PC-3 (cell line): ENCODE measurements around the gene SPON2. TPM values are rescaled to one million over a fixed set of nuclear protein-coding genes. Genes with fewer than 3 reads are reported as not detected.

Experiments used
- ATAC-seq: fragments of 200-7000 bp; cut with Tn5 transposase; 2 replicates; pipeline ENCODE4 v1.9.1; 2020; ENCODE audit warnings: mild to moderate bottlenecking, moderate library complexity
- BruUV-seq: library from RNA; stranded (reverse); fragments of 400-500 nt; replicated peaks from 2 replicates; lab custom pipeline; 2021; lab: Mats Ljungman, UMichigan
- CTCF ChIA-PET: fragments of 300-600 bp; sonication (Branson Sonifier 250); formaldehyde crosslinking; loops from one replicate; lab custom pipeline; 2022; ENCODE audit warnings: antibody characterized with exemption; lab: Charles Lee
- POLR2A ChIA-PET: fragments of 300-600 bp; sonication (Branson Sonifier 250); formaldehyde crosslinking; loops from one replicate; lab custom pipeline; 2022; ENCODE audit warnings: antibody characterized with exemption; ENCODE audit not compliant: unreplicated experiment; lab: Charles Lee
- DNase-seq: peaks from one replicate; pipeline ENCODE4 v3.0.0-alpha.2; 2015
- H2AFZ ChIP-seq: fragments of 300-600 bp; sonication (generic); 2 replicates; pipeline ENCODE4 v1.6.0; 2016; ENCODE audit warnings: antibody characterized with exemption, low read length
- H3F3A ChIP-seq: fragments of 300-600 bp; sonication (generic); one replicate; pipeline ENCODE4 v1.6.0; 2017; ENCODE audit warnings: antibody characterized with exemption, low read length, control low read depth, mild to moderate bottlenecking; ENCODE audit not compliant: unreplicated experiment
- H3K27ac ChIP-seq: fragments of 300-600 bp; sonication (generic); 2 replicates; pipeline ENCODE4 v1.5.1; 2016; ENCODE audit warnings: mild to moderate bottlenecking, low read length
- H3K27me3 ChIP-seq: fragments of 300-600 bp; sonication (generic); 2 replicates; pipeline ENCODE4 v1.6.1; 2016; ENCODE audit warnings: low read length, mixed read lengths
- H3K36me3 ChIP-seq: fragments of 300-600 bp; sonication (generic); 2 replicates; pipeline ENCODE4 v1.6.1; 2016; ENCODE audit warnings: low read depth, mixed run types, low read length, mixed read lengths
- H3K4me1 ChIP-seq: fragments of 300-600 bp; sonication (generic); 2 replicates; pipeline ENCODE4 v1.5.1; 2016; ENCODE audit warnings: low read length; ENCODE audit not compliant: insufficient read depth
- H3K4me2 ChIP-seq: fragments of 300-600 bp; sonication (generic); 2 replicates; pipeline ENCODE4 v1.6.0; 2016; ENCODE audit warnings: low read length
- H3K4me3 ChIP-seq: fragments of 300-600 bp; sonication (generic); 2 replicates; pipeline ENCODE4 v1.5.1; 2016; ENCODE audit warnings: mild to moderate bottlenecking, low read length, mixed read lengths
- H3K79me2 ChIP-seq: fragments of 300-600 bp; sonication (generic); 2 replicates; pipeline ENCODE4 v1.6.1; 2017; ENCODE audit warnings: low read length, mixed read lengths
- H3K9ac ChIP-seq: fragments of 300-600 bp; sonication (generic); 2 replicates; pipeline ENCODE4 v1.6.0; 2016; ENCODE audit warnings: mild to moderate bottlenecking, low read length
- H3K9me2 ChIP-seq: fragments of 300-600 bp; sonication (generic); replicated peaks from 2 replicates; pipeline ENCODE4 v1.6.1; 2016; ENCODE audit warnings: mixed run types, low read length, mixed read lengths
- H3K9me3 ChIP-seq: fragments of 300-600 bp; sonication (generic); 2 replicates; pipeline ENCODE4 v1.6.1; 2016; ENCODE audit warnings: low read length, mixed read lengths
- H4K20me1 ChIP-seq: fragments of 300-600 bp; sonication (generic); 2 replicates; pipeline ENCODE4 v1.6.1; 2016; ENCODE audit warnings: low read length, mixed read lengths
- CTCF ChIP-seq: fragments of 300-600 bp; sonication (generic); conservative IDR thresholded peaks from 2 replicates; pipeline ENCODE4 v1.5.1; 2017; ENCODE audit warnings: antibody characterized with exemption, low read depth, mild to moderate bottlenecking, low read length
- EZH2 ChIP-seq: fragments of 300-600 bp; sonication (generic); IDR thresholded peaks from one replicate; pipeline ENCODE4 v1.6.1; 2017; ENCODE audit warnings: antibody characterized with exemption, mild to moderate bottlenecking, low read length; ENCODE audit not compliant: unreplicated experiment
- EZH2phosphoT487 ChIP-seq: fragments of 300-600 bp; sonication (generic); IDR thresholded peaks from 2 replicates; pipeline ENCODE4 v1.6.1; 2018; ENCODE audit warnings: mild to moderate bottlenecking, antibody characterized with exemption, low read length, borderline replicate concordance
- intact Hi-C: fragments of 100-400 bp; cut with micrococcal nuclease; formaldehyde crosslinking; loops from 2 replicates; pipeline ENCODE4 v1.9.0; 2023
- total RNA-seq: library from RNA; depleted of rRNA; stranded (reverse); fragments of >200 nt; gene quantifications from 2 replicates; pipeline ENCODE4 v1.2.3, GENCODE V29; 2014

Gene SPON2
- total RNA-seq, 1 experiment from 2014 or later = 0.80 TPM

DNA sequence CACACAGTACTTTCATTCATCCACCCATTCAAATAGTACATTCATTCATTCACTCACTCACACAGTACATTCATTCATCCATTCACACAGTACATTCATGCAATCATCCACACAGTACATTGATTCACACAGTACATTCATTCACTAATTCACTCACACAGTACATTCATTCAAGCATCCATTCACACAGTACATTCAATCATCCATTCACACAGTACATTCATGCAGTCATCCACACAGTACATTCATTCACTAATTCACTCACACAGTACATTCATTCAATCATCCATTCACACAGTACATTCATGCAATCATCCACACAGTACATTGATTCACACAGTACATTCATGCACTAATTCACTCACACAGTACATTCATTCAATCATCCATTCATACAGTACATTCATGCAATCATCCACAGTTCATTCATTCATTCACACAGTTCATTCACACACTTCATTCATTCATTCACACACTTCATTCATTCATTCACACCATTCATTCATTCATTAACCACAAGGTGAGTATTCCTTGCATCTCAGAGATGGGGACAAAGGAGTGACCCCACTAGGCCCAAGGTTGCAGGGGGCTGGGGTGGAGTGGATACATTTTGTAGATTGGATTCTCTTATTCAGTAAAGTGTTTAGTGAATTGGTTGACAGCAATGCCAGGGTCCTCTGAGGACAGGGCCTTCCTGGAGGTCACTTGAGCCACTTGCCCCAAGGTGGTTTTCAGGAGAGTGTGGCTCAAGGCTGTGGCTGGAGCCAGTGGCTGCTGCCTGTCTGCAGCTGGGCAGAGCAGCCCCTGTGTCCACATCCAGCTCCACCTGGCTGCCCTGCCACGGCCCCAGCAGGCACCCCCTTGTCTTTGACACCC is 4.3 kb upstream of the SPON2 start:
- H3K27me3 ChIP-seq = peaks cover 9% of the 10 kb centered on the region
- intact Hi-C loops = no loop called here
- no peaks in the 10 kb centered on the region for H3K79me2 ChIP-seq
- ChIA-PET CTCF (no interaction called here), POLR2A (no interaction called here)
- no peaks in the 10 kb centered on the region for H3K9me2 ChIP-seq
- H2AFZ ChIP-seq = no peak overlapping the region
- H3K9ac ChIP-seq = no peak overlapping the region
- no peak for TF ChIP-seq EZH2
- no peak for TF ChIP-seq CTCF
- no peak for TF ChIP-seq EZH2phosphoT487
- no TSS peak for BruUV-seq
- H3F3A ChIP-seq = no peaks in the 10 kb centered on the region
- DNase-seq (no peak), ATAC-seq (no peak)
- peaks cover 5% of the 10 kb centered on the region; the same call in 1 of the 2 replicates for H3K4me1 ChIP-seq
- no peak overlapping the region for H3K4me2 ChIP-seq
- H3K9me3 ChIP-seq = no peaks in the 10 kb centered on the region
- H3K27ac ChIP-seq = no peak overlapping the region
- H3K36me3 ChIP-seq = no peaks in the 10 kb centered on the region
- H3K4me3 ChIP-seq = no peak overlapping the region
- no peaks in the 10 kb centered on the region for H4K20me1 ChIP-seq

DNA sequence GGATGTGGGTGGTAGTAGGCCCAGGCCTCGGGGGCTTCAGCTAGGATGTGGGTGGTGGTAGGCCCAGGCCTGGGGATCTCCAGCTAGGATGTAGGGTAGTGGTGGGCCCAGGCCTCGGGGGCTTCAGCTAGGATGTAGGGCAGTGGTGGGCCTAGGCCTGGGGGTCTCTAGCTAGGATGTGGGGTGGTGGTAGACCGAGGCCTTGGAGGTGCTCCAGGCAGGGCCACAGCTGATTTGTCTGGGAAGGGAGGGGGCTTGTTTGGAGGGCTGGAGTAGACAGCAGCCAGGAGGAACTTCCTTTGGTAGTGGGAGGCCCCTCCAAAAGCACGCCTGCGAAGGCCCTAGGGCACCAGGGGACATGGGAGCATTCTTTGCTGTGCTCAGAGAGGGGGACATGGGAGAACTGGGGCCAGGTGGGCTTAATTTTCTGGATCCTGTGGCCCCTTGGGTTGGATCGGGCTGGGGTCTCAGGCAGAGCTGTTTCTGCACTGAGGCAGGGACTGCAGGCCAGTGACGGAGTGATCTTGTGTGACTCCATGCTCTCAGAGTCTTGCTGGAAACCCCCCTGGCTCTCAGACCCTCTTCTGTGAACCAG is 3.3 kb upstream of the SPON2 start:
- ChIA-PET POLR2A (no interaction called here), CTCF (no interaction called here)
- Histone ChIP-seq H3K9ac (no peak overlapping the region), H3F3A (no peaks in the 10 kb centered on the region), H3K27me3 (peaks cover 15% of the 10 kb centered on the region), H3K36me3 (no peaks in the 10 kb centered on the region), H3K4me2 (no peak overlapping the region), H3K9me2 (no peaks in the 10 kb centered on the region), H2AFZ (no peak overlapping the region), H3K27ac (no peak overlapping the region), H3K79me2 (no peaks in the 10 kb centered on the region), H3K9me3 (no peaks in the 10 kb centered on the region), H4K20me1 (no peaks in the 10 kb centered on the region), H3K4me1 (peaks cover 5% of the 10 kb centered on the region; the same call in 1 of the 2 replicates), H3K4me3 (no peak overlapping the region)
- BruUV-seq = no TSS peak
- TF ChIP-seq EZH2phosphoT487 (no peak), CTCF (no peak), EZH2 (no peak)
- ATAC-seq (no peak), DNase-seq (no peak)
- intact Hi-C loops = no loop called here
